Vagina (tissue), 2 donors: ENCODE measurements around the gene TOP3B.

Experiments used
- CTCF ChIP-seq, 3 experiments: fragments of 450-650 bp in 2 of 3; fragments of 200-600 bp in 1 of 3; sonication (generic) in 1 of 3; IDR thresholded peaks; one replicate each; pipeline ENCODE4 v1.5.1; 2017 to 2019; ENCODE audit warnings: antibody characterized with exemption in 3 of 3, mild to moderate bottlenecking in 2 of 3, moderate library complexity in 2 of 3
- POLR2A ChIP-seq, 2 donors: fragments of 450-650 bp; IDR thresholded peaks; one replicate each; pipeline ENCODE4 v1.6.1; 2017; ENCODE audit warnings: antibody characterized with exemption in 2 of 2, mild to moderate bottlenecking in 2 of 2, moderate library complexity in 2 of 2

GRCh38 chr22:21980547-21980946, 2.0 kb downstream of the TOP3B start:
- TF ChIP-seq CTCF (IDR thresholded peaks at IDR 0.05): no peak
- no peak for TF ChIP-seq POLR2A (IDR thresholded peaks at IDR 0.05)
